ENCODE results near the gene LIF.

LIF gene

DNA sequence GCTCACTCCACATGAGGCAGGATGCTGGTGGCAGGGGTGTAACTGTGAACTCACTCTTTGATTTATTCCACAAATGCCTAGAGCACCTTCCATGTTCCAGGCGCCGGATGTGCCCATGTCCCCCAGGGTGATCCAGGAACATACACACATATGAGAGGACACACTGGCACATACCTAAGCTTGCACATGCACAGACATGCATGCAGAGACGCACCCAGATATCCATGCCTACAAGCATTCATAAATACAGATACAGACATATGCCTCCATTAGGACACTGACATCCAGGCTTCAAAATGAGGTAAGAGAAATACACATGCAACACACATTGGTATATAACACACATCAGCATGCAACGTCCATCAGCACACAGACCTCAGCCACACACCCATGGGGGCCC is 15.6 kb upstream of the LIF start:
- no peak for DNase-seq (ENCODE audit: low spot score)
- TF ChIP-seq, protein P1, sequence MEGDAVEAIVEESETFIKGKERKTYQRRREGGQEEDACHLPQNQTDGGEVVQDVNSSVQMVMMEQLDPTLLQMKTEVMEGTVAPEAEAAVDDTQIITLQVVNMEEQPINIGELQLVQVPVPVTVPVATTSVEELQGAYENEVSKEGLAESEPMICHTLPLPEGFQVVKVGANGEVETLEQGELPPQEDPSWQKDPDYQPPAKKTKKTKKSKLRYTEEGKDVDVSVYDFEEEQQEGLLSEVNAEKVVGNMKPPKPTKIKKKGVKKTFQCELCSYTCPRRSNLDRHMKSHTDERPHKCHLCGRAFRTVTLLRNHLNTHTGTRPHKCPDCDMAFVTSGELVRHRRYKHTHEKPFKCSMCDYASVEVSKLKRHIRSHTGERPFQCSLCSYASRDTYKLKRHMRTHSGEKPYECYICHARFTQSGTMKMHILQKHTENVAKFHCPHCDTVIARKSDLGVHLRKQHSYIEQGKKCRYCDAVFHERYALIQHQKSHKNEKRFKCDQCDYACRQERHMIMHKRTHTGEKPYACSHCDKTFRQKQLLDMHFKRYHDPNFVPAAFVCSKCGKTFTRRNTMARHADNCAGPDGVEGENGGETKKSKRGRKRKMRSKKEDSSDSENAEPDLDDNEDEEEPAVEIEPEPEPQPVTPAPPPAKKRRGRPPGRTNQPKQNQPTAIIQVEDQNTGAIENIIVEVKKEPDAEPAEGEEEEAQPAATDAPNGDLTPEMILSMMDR (IDR thresholded peaks at IDR 0.05; ENCODE audit: extremely low read depth, insufficient read depth, missing control alignments), result no peak
- in situ Hi-C loops (cut with MboI; ENCODE audit: low pct_unique_long_range_greater_than_20kb, low sequenced_read_pairs, unreplicated experiment), result loop anchor here (10.0 kb wide), 1 partner anchor 157 kb away; no protein-coding TSS in a partner anchor

DNA sequence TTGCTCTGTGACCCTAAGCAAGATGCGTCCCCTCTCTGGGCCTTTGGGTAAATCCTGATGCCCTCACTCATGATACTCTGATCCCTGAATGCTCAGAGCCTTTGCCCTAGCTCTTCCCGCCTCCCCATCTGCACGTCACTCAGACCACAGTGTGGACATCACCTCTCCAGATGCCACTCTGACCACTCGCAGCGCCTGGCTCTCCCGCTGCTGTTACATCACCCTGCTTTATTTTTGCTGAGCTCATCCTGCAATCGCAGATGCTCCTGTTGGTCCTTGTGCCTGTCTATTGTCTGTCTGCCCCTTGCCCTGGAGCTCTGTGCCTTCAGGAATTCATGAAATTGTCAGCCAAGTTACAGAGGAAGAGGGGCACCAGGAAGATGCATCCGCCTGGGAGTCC is 14.6 kb upstream of the LIF start:
- DNase-seq (ENCODE audit: low spot score), result no peak
- TF ChIP-seq, protein P1 (IDR thresholded peaks at IDR 0.05; ENCODE audit: extremely low read depth, insufficient read depth, missing control alignments), result no peak
- in situ Hi-C loops (cut with MboI; ENCODE audit: low pct_unique_long_range_greater_than_20kb, low sequenced_read_pairs, unreplicated experiment), result loop anchor here (10.0 kb wide), 1 partner anchor 156 kb away; no protein-coding TSS in a partner anchor

DNA sequence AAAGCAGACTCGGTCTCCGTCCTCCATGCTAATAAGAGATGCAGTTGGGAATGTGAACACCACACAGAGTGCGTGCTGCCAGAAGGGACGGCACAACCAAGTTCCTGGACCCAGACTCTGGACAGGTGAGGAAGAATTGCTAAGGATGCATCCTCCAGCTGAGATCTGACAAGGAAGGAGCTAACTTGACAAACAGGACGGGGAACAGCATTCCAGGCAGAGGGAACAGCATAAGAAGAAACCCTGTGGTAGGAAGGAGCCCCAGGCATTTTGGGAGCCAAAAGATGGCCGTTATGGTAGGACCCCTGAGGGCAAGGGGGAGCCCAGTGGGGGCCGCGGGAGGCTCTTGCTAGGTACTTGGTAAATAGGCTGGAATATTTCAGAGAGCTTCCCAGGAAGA is 14.1 kb upstream of the LIF start:
- no peak for DNase-seq (ENCODE audit: low spot score)
- TF ChIP-seq, protein P1 (IDR thresholded peaks at IDR 0.05; ENCODE audit: extremely low read depth, insufficient read depth, missing control alignments), result no peak
- in situ Hi-C loops (cut with MboI; ENCODE audit: low pct_unique_long_range_greater_than_20kb, low sequenced_read_pairs, unreplicated experiment), result loop anchor here (10.0 kb wide), 1 partner anchor 156 kb away; no protein-coding TSS in a partner anchor

DNA sequence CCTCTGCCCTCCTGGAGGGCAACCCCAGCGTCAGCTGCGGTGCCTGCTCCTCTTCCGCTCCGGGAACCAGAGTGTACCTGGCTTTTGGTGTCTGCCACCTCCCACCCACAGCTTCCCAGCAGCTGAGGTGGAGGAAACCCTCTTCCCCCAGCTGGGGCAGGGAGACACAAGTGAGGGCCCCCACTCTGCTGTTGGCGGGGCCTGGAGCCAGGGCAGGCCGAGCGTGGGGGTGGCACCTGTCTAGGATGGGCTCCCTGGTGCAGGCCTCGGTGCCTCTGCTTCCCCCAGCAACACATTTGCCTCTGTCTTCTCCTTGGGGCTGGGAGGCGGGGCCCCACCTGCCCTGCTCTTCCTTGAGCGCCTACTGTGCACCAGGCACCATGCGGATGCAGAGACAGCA is 13.7 kb upstream of the LIF start:
- in situ Hi-C loops (cut with MboI; ENCODE audit: low pct_unique_long_range_greater_than_20kb, low sequenced_read_pairs, unreplicated experiment), result loop anchor here (10.0 kb wide), 1 partner anchor 155 kb away; no protein-coding TSS in a partner anchor
- TF ChIP-seq, protein P1 (IDR thresholded peaks at IDR 0.05; ENCODE audit: extremely low read depth, insufficient read depth, missing control alignments), result no peak
- no peak for DNase-seq (ENCODE audit: low spot score)

DNA sequence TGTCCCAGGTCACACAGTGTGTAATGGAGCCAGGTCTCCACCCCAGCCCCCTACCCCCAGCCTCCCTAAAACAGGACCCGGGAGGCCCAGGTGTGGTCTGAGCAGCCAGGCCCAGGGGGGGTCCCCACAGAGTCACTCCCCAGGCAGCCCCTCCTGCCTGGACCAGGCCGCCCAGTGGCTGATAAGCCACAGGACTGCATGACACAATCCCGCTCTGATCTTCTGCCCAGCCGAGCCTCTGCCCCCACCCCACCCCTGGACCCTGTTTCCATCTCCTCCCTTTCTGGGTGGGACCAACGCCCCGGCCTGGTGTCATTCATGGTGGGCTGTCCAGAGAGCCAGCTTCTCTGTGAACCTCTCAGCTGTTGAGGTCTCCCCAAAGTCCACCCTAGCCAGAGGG is 7.8 kb upstream of the LIF start:
- TF ChIP-seq, protein P1 (IDR thresholded peaks at IDR 0.05; ENCODE audit: extremely low read depth, insufficient read depth, missing control alignments), result no peak
- in situ Hi-C loops (cut with MboI; ENCODE audit: low pct_unique_long_range_greater_than_20kb, low sequenced_read_pairs, unreplicated experiment), result no loop called here
- no peak for DNase-seq (ENCODE audit: low spot score)

DNA sequence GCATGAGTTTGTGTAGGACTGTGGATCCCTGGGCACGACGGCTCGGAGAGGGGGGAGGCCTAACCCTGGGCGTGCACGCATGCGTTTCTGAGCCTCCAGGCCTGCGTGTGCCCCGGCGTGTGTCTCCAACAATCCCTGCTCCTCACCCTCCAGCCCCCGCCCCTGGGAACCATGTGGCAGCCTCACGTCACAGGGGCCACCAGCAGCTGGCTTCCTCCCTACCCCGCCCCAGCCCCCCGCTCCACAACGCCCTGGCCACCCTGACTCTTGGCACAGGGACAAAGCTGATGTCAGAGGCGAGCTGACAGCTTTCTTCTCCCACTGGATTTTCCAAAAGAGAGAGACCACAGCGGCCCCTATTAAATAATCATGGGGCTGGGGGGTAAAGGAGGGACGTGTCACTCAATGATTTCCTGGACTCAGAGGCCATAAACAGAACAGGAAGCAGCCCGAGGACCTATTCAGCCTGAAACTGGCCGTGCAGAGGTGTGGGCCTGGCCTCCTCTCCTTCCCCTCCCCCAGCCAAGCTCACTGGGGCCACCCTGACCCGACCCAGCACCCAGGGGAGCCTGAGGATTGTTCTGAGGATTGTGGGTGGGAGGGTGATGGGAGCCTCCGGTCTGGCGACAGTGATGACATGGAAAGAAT is 6.8 kb upstream of the LIF start:
- in situ Hi-C loops (cut with MboI; ENCODE audit: low pct_unique_long_range_greater_than_20kb, low sequenced_read_pairs, unreplicated experiment), result no loop called here
- no peak for DNase-seq (ENCODE audit: low spot score)
- TF ChIP-seq, protein P1 (IDR thresholded peaks at IDR 0.05; ENCODE audit: extremely low read depth, insufficient read depth, missing control alignments), result no peak
